K562 (cell line): Measurements from ENCODE around the gene RNF224. TPM values are rescaled to one million over a fixed set of nuclear protein-coding genes. Genes with fewer than 3 reads are reported as not detected.
A peak's percentile ranks its signal among the peaks of the same experiment; 100 is the strongest.

Experiments
- BMI1 ChIP-seq: fragments of 150-350 bp; IDR thresholded peaks from 2 replicates; pipeline ENCODE4 v1.6.1; 2014; ENCODE audit warnings: low read length
- CREM ChIP-seq: IDR thresholded peaks from 2 replicates; pipeline ENCODE4 v1.6.1; 2014; ENCODE audit warnings: antibody characterized with exemption, low read depth
- CXXC5 ChIP-seq: fragments of 250-450 bp; sonication (Bioruptor Pico); IDR thresholded peaks from 2 replicates; pipeline ENCODE4 v1.8.0; 2022; ENCODE audit warnings: inconsistent platforms, mild to moderate bottlenecking, moderate library complexity
- ETS1 ChIP-seq: conservative IDR thresholded peaks from 2 replicates; pipeline ENCODE4 v1.6.1; 2011; ENCODE audit warnings: low read depth, mild to moderate bottlenecking, low read length; ENCODE audit not compliant: control insufficient read depth
- HMBOX1 ChIP-seq: sonication (generic); IDR thresholded peaks from 2 replicates; pipeline ENCODE4 v1.6.1; 2016
- MAZ ChIP-seq, 2 experiments: fragments of 450-650 bp in 1 of 2; sonication (generic) in 1 of 2; formaldehyde crosslinking; IDR thresholded peaks in 1 of 2; conservative IDR thresholded peaks in 1 of 2; 2 replicates each; pipeline versions ENCODE4 v1.4.0 to v1.5.0; 2020; ENCODE audit warnings: mild to moderate bottlenecking in 1 of 2, missing genetic modification reagents in 1 of 2
- MEF2A ChIP-seq: IDR thresholded peaks from 2 replicates; pipeline ENCODE4 v1.6.1; 2011; ENCODE audit warnings: low read depth, mild to moderate bottlenecking, low read length, moderate library complexity; ENCODE audit not compliant: control insufficient read depth
- MITF ChIP-seq: IDR thresholded peaks from 2 replicates; pipeline ENCODE4 v1.6.1; 2014; ENCODE audit warnings: antibody characterized with exemption
- MLX ChIP-seq, 2 experiments: fragments of 450-650 bp in 1 of 2; sonication (generic) in 1 of 2; formaldehyde crosslinking; conservative IDR thresholded peaks; 2 replicates each; pipeline versions ENCODE4 v1.4.0 to v1.8.1; 2020 to 2022; ENCODE audit warnings: mild to moderate bottlenecking in 1 of 2, missing genetic modification reagents in 1 of 2
- NCOA1 ChIP-seq: fragments of 450-650 bp; IDR thresholded peaks from 2 replicates; pipeline ENCODE4 v1.6.1; 2016; ENCODE audit warnings: low read depth
- NEUROD1 ChIP-seq: fragments of 150-350 bp; IDR thresholded peaks from 2 replicates; pipeline ENCODE4 v1.6.1; 2014; ENCODE audit warnings: borderline replicate concordance, low read length, low read depth; ENCODE audit not compliant: partially characterized antibody
- NFIC ChIP-seq: fragments of 450-650 bp; IDR thresholded peaks from 2 replicates; pipeline ENCODE4 v1.6.1; 2017; ENCODE audit warnings: mild to moderate bottlenecking, inconsistent platforms
- PCBP2 ChIP-seq: fragments of 200-400 bp; formaldehyde crosslinking; IDR thresholded peaks from 2 replicates; pipeline ENCODE4 v1.6.1; 2018; ENCODE audit warnings: low read length, low read depth, mild to moderate bottlenecking, moderate library complexity; ENCODE audit not compliant: poor library complexity, severe bottlenecking
- PKNOX1 ChIP-seq: fragments of 450-650 bp; IDR thresholded peaks from 2 replicates; pipeline ENCODE4 v1.6.1; 2016
- SIN3B ChIP-seq: fragments of 450-650 bp; IDR thresholded peaks from 2 replicates; pipeline ENCODE4 v1.6.1; 2017; ENCODE audit warnings: low read depth, mild to moderate bottlenecking, moderate library complexity
- SRSF3 ChIP-seq: fragments of 200-400 bp; formaldehyde crosslinking; IDR thresholded peaks from 2 replicates; pipeline ENCODE4 v1.6.1; 2016; ENCODE audit warnings: mild to moderate bottlenecking, low read length, moderate library complexity; ENCODE audit not compliant: insufficient read depth
- TAF7 ChIP-seq: fragments of 450-650 bp; IDR thresholded peaks from 2 replicates; pipeline ENCODE4 v1.6.1; 2016; ENCODE audit warnings: missing genetic modification characterization, missing compliant biosample characterization
- U2AF2 ChIP-seq: fragments of 200-400 bp; formaldehyde crosslinking; optimal IDR thresholded peaks from 2 replicates; pipeline ENCODE3; 2017; ENCODE audit warnings: low read depth, mild to moderate bottlenecking, low read length
- WHSC1 ChIP-seq: IDR thresholded peaks from one replicate; pipeline ENCODE4 v1.6.1; 2012; ENCODE audit warnings: low read length, control low read depth, inconsistent platforms
- ZBTB2 ChIP-seq: fragments of 450-650 bp; IDR thresholded peaks from 2 replicates; pipeline ENCODE4 v1.6.1; 2016; ENCODE audit warnings: antibody characterized with exemption
- ZNF134 ChIP-seq: fragments of 250-450 bp; sonication (Bioruptor Pico); conservative IDR thresholded peaks from 2 replicates; pipeline ENCODE4 v1.4.0; 2020
- ZSCAN29 ChIP-seq: fragments of 450-650 bp; IDR thresholded peaks from 2 replicates; pipeline ENCODE4 v1.6.1; 2017
- polyA plus RNA-seq, 8 experiments: library from polyadenylated mRNA; depleted of rRNA in 4 of 8; stranded (reverse) in 5 of 8; unstranded in 3 of 8; fragments of >200 nt; fragmentation: Nextera tagmentation in 2 of 8; fragmentation: Illumina TruSeq in 1 of 8; extraction: Ambion mirVana in 2 of 8; extraction: Trizol in 1 of 8; gene quantifications; 2 replicates each; pipeline versions ENCODE4 v1.2.1 to v1.2.3, GENCODE V29; 2011 to 2014; ENCODE audit warnings: inconsistent platforms in 1 of 8, missing spikeins in 1 of 8
- total RNA-seq, 7 experiments: library from RNA; depleted of rRNA in 6 of 7; stranded (reverse); fragments of >200 nt in 6 of 7; fragmentation: Illumina TruSeq in 2 of 7; extraction: Trizol in 2 of 7; gene quantifications; 2 replicates each; pipeline versions ENCODE4 v1.2.1 to v1.2.3, GENCODE V29; 2011 to 2021; ENCODE audit warnings: low replicate concordance in 1 of 7

The RNF224 gene
- total and polyA plus RNA-seq, 9 of the 15 experiments (the other 6 are each of a cell fraction or from before 2014, with no cell fraction given) = not detected

GRCh38 chr9:137254624-137255447 lies 27.5 kb downstream of the RNF224 start, which contains the start of gene NELFB (continued):
- TF ChIP-seq SRSF3 = no peak
- no peak for TF ChIP-seq PKNOX1
- peak; percentile 94 for TF ChIP-seq SIN3B
- no peak for TF ChIP-seq MLX (CRISPR knock-in tag; conservative IDR thresholded peaks at IDR 0.05)
- TF ChIP-seq ZNF134 (CRISPR knock-in tag) = no peak
- no peak for TF ChIP-seq PCBP2
- peak; percentile 92 for TF ChIP-seq ETS1
- no peak for TF ChIP-seq BMI1
- TF ChIP-seq CREM = peak; percentile 67
- TF ChIP-seq TAF7 (tag) = no peak
- 0 out of 2 replicates have a peak, but pooled peaks have one; percentile 26 for TF ChIP-seq MITF
- TF ChIP-seq U2AF2 = no peak
- peak; percentile 42; the same call in 1 of the 2 replicates for TF ChIP-seq NFIC
- no peak for TF ChIP-seq WHSC1
- TF ChIP-seq NCOA1 = no peak
- peak; percentile 96 for TF ChIP-seq CXXC5 (CRISPR knock-in tag)
- peak; percentile 85 for TF ChIP-seq NEUROD1
- no peak for TF ChIP-seq ZSCAN29
- TF ChIP-seq MEF2A = no peak
- TF ChIP-seq MAZ (CRISPR knock-in tag; conservative IDR thresholded peaks at IDR 0.05 in 1 of 2, IDR thresholded peaks at IDR 0.05 in 1 of 2) = peak; percentile 61 to 74
- no peak for TF ChIP-seq HMBOX1
- TF ChIP-seq ZBTB2 = peak; percentile 75
